ENCODE measurements around the gene AOX1. TPM values are rescaled to one million over a fixed set of nuclear protein-coding genes. Genes with fewer than 3 reads are reported as not detected.

Gene AOX1
- total and polyA plus RNA-seq, 2 experiments from 2014 or later, result 1.4 to 5.0 TPM

DNA sequence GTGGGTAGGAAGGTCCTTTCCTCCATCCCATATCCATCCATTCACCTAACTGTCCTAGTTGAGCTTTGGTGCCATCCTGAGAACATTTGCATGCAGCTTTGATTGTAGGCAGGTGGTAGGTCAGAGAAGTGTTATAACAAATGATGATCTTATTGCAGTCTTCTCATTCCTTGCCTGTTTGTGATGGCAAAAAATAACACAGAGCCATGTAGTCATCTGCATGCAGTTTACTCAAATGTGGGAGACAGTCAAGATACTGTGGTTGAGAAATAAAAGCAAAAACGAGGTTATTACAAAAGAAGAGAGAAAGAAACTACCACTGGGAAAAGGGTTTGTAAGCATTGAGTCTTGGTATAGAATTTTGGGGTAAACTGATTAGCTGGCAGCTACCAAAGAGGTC is 66.3 kb downstream of the AOX1 start:
- Histone ChIP-seq H3F3A (replicated peaks; ENCODE audit: low read depth) (no peaks in the 10 kb centered on the region), H2AFZ (no peak overlapping the region), H3K79me2 (replicated peaks; ENCODE audit: insufficient read depth) (no peaks in the 10 kb centered on the region), H3K4me3 (no peak overlapping the region), H3K36me3 (ENCODE audit: insufficient read depth) (no peaks in the 10 kb centered on the region), H3K27me3 (ENCODE audit: insufficient read depth) (no peaks in the 10 kb centered on the region), H3K4me2 (no peak overlapping the region), H3K9me2 (ENCODE audit: insufficient read depth) (0 out of 2 replicates have a peak, but pooled peaks cover 3% of the 10 kb centered on the region), H3K4me1 (ENCODE audit: insufficient read depth) (no peaks in the 10 kb centered on the region), H4K20me1 (replicated peaks; ENCODE audit: insufficient read depth) (no peaks in the 10 kb centered on the region), H3K27ac (ENCODE audit: low read depth) (no peak overlapping the region)
- H3K36me3 Mint-ChIP-seq (ENCODE audit: low read depth), result peaks cover 3% of the 10 kb centered on the region; the same call in 1 of the 3 replicates
- ATAC-seq, result no peak
- no peak for DNase-seq (ENCODE audit: low spot score)
- peaks cover 19% of the 10 kb centered on the region for H3K4me1 Mint-ChIP-seq
- H3K27me3 Mint-ChIP-seq (ENCODE audit: insufficient read depth, low read depth, poor library complexity), result peaks cover 7% of the 10 kb centered on the region
- no peak overlapping the region for H3K27ac Mint-ChIP-seq
- TF ChIP-seq JUNB (IDR thresholded peaks at IDR 0.05; ENCODE audit: unreplicated experiment), result no peak
- H3K4me3 Mint-ChIP-seq, result no peak overlapping the region
- no peaks in the 10 kb centered on the region; the same call in 2 of the 3 replicates for H3K9me3 Mint-ChIP-seq

DNA sequence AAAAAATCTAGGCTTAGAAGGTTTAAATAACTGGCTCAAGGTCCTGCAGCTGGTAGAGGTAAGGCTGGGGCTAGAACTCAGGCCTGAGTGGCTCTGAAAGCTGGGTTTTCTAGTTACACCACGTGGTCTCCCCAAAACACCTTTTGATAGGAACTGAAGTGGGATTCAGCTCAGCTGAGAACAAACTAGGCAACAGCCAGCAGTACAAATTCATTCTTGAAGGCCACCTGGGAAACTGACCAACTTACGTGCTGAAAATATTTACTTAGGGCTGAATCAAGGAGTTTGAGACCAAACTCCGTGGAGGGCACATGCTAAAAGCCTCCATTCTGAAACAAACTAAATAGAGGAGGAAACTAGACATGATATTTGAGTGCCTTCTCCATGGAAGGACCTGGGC is 67.2 kb downstream of the AOX1 start:
- Histone ChIP-seq H3K9me2 (ENCODE audit: insufficient read depth) (0 out of 2 replicates have a peak, but pooled peaks cover 3% of the 10 kb centered on the region), H3K4me3 (no peak overlapping the region), H3K4me2 (no peak overlapping the region), H3K79me2 (replicated peaks; ENCODE audit: insufficient read depth) (no peaks in the 10 kb centered on the region), H3K36me3 (ENCODE audit: insufficient read depth) (no peaks in the 10 kb centered on the region), H3K27me3 (ENCODE audit: insufficient read depth) (no peaks in the 10 kb centered on the region), H3K27ac (ENCODE audit: low read depth) (no peak overlapping the region), H2AFZ (no peak overlapping the region), H3K4me1 (ENCODE audit: insufficient read depth) (no peaks in the 10 kb centered on the region), H3F3A (replicated peaks; ENCODE audit: low read depth) (no peaks in the 10 kb centered on the region), H4K20me1 (replicated peaks; ENCODE audit: insufficient read depth) (no peaks in the 10 kb centered on the region)
- no peak for TF ChIP-seq STAT1 (IDR thresholded peaks at IDR 0.05; ENCODE audit: unreplicated experiment)
- DNase-seq (ENCODE audit: low spot score) (no peak), ATAC-seq (no peak)
- Mint-ChIP-seq H3K9me3 (no peaks in the 10 kb centered on the region; the same call in 2 of the 3 replicates), H3K4me1 (peaks cover 17% of the 10 kb centered on the region), H3K4me3 (no peak overlapping the region), H3K36me3 (ENCODE audit: low read depth) (peaks cover 3% of the 10 kb centered on the region; the same call in 1 of the 3 replicates), H3K27me3 (ENCODE audit: insufficient read depth, low read depth, poor library complexity) (peaks cover 7% of the 10 kb centered on the region), H3K27ac (no peak overlapping the region)

DNA sequence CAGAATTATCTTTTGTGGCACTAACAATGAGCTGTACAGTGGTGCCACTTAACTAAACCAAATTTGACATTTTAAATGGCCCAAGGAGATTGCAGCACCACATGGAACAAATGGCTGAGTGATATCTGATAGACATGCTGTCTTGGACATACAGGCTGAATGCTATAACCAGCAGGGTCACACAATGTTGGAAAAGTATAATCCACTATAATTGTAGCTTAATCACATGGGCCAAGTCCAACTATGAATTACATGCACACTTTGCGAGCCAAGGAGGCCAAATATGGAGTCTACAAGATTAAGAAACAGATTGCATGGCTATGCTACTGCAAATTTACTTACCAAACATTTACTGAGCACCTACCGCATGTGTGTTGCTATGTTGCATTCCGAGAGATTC is 69.0 kb downstream of the AOX1 start:
- Histone ChIP-seq H3K4me2 (no peak overlapping the region), H2AFZ (no peak overlapping the region), H3K27ac (ENCODE audit: low read depth) (no peak overlapping the region), H3K36me3 (ENCODE audit: insufficient read depth) (no peaks in the 10 kb centered on the region), H3K27me3 (ENCODE audit: insufficient read depth) (no peaks in the 10 kb centered on the region), H3K4me3 (no peak overlapping the region), H3F3A (replicated peaks; ENCODE audit: low read depth) (no peaks in the 10 kb centered on the region), H3K9me2 (ENCODE audit: insufficient read depth) (0 out of 2 replicates have a peak, but pooled peaks cover 3% of the 10 kb centered on the region), H3K4me1 (ENCODE audit: insufficient read depth) (no peaks in the 10 kb centered on the region), H4K20me1 (replicated peaks; ENCODE audit: insufficient read depth) (no peaks in the 10 kb centered on the region), H3K79me2 (replicated peaks; ENCODE audit: insufficient read depth) (no peaks in the 10 kb centered on the region)
- H3K36me3 Mint-ChIP-seq (ENCODE audit: low read depth), result no peaks in the 10 kb centered on the region
- no peak for DNase-seq (ENCODE audit: low spot score)
- H3K27me3 Mint-ChIP-seq (ENCODE audit: insufficient read depth, low read depth, poor library complexity), result peaks cover 6% of the 10 kb centered on the region
- ATAC-seq, result no peak
- H3K4me1 Mint-ChIP-seq, result peaks cover 2% of the 10 kb centered on the region; the same call in 1 of the 3 replicates
- no peak overlapping the region for H3K27ac Mint-ChIP-seq
- H3K4me3 Mint-ChIP-seq, result no peak overlapping the region
- no peaks in the 10 kb centered on the region for H3K9me3 Mint-ChIP-seq
- TF ChIP-seq, protein P1, sequence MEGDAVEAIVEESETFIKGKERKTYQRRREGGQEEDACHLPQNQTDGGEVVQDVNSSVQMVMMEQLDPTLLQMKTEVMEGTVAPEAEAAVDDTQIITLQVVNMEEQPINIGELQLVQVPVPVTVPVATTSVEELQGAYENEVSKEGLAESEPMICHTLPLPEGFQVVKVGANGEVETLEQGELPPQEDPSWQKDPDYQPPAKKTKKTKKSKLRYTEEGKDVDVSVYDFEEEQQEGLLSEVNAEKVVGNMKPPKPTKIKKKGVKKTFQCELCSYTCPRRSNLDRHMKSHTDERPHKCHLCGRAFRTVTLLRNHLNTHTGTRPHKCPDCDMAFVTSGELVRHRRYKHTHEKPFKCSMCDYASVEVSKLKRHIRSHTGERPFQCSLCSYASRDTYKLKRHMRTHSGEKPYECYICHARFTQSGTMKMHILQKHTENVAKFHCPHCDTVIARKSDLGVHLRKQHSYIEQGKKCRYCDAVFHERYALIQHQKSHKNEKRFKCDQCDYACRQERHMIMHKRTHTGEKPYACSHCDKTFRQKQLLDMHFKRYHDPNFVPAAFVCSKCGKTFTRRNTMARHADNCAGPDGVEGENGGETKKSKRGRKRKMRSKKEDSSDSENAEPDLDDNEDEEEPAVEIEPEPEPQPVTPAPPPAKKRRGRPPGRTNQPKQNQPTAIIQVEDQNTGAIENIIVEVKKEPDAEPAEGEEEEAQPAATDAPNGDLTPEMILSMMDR (conservative IDR thresholded peaks at IDR 0.05; ENCODE audit: low read depth in 2 of 2), result no peak
- TF ChIP-seq, protein P2, sequence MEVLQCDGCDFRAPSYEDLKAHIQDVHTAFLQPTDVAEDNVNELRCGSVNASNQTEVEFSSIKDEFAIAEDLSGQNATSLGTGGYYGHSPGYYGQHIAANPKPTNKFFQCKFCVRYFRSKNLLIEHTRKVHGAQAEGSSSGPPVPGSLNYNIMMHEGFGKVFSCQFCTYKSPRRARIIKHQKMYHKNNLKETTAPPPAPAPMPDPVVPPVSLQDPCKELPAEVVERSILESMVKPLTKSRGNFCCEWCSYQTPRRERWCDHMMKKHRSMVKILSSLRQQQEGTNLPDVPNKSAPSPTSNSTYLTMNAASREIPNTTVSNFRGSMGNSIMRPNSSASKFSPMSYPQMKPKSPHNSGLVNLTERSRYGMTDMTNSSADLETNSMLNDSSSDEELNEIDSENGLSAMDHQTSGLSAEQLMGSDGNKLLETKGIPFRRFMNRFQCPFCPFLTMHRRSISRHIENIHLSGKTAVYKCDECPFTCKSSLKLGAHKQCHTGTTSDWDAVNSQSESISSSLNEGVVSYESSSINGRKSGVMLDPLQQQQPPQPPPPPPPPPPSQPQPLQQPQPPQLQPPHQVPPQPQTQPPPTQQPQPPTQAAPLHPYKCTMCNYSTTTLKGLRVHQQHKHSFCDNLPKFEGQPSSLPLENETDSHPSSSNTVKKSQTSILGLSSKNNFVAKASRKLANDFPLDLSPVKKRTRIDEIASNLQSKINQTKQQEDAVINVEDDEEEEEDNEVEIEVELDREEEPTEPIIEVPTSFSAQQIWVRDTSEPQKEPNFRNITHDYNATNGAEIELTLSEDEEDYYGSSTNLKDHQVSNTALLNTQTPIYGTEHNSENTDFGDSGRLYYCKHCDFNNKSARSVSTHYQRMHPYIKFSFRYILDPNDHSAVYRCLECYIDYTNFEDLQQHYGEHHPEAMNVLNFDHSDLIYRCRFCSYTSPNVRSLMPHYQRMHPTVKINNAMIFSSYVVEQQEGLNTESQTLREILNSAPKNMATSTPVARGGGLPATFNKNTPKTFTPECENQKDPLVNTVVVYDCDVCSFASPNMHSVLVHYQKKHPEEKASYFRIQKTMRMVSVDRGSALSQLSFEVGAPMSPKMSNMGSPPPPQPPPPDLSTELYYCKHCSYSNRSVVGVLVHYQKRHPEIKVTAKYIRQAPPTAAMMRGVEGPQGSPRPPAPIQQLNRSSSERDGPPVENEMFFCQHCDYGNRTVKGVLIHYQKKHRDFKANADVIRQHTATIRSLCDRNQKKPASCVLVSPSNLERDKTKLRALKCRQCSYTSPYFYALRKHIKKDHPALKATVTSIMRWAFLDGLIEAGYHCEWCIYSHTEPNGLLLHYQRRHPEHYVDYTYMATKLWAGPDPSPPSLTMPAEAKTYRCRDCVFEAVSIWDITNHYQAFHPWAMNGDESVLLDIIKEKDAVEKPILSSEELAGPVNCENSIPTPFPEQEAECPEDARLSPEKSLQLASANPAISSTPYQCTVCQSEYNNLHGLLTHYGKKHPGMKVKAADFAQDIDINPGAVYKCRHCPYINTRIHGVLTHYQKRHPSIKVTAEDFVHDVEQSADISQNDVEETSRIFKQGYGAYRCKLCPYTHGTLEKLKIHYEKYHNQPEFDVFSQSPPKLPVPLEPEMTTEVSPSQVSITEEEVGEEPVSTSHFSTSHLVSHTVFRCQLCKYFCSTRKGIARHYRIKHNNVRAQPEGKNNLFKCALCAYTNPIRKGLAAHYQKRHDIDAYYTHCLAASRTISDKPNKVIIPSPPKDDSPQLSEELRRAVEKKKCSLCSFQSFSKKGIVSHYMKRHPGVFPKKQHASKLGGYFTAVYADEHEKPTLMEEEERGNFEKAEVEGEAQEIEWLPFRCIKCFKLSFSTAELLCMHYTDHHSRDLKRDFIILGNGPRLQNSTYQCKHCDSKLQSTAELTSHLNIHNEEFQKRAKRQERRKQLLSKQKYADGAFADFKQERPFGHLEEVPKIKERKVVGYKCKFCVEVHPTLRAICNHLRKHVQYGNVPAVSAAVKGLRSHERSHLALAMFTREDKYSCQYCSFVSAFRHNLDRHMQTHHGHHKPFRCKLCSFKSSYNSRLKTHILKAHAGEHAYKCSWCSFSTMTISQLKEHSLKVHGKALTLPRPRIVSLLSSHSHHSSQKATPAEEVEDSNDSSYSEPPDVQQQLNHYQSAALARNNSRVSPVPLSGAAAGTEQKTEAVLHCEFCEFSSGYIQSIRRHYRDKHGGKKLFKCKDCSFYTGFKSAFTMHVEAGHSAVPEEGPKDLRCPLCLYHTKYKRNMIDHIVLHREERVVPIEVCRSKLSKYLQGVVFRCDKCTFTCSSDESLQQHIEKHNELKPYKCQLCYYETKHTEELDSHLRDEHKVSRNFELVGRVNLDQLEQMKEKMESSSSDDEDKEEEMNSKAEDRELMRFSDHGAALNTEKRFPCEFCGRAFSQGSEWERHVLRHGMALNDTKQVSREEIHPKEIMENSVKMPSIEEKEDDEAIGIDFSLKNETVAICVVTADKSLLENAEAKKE (CRISPR knock-in tag; IDR thresholded peaks at IDR 0.05), result no peak
- TF ChIP-seq CREB1 (CRISPR knock-in tag; IDR thresholded peaks at IDR 0.05; ENCODE audit: low read depth) (no peak), ZNF114 (CRISPR knock-in tag; IDR thresholded peaks at IDR 0.05) (no peak), JUNB (IDR thresholded peaks at IDR 0.05; ENCODE audit: unreplicated experiment) (no peak), EZH2 (IDR thresholded peaks at IDR 0.05; ENCODE audit: low read depth, unreplicated experiment) (no peak)
- TF ChIP-seq, protein P3, sequence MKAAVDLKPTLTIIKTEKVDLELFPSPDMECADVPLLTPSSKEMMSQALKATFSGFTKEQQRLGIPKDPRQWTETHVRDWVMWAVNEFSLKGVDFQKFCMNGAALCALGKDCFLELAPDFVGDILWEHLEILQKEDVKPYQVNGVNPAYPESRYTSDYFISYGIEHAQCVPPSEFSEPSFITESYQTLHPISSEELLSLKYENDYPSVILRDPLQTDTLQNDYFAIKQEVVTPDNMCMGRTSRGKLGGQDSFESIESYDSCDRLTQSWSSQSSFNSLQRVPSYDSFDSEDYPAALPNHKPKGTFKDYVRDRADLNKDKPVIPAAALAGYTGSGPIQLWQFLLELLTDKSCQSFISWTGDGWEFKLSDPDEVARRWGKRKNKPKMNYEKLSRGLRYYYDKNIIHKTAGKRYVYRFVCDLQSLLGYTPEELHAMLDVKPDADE (IDR thresholded peaks at IDR 0.05), result no peak

Measured in GM23338 (cell line).